ENCODE data around the gene TMEM179. TPM values are rescaled to one million over a fixed set of nuclear protein-coding genes. Genes with fewer than 3 reads are reported as not detected.

TMEM179 gene
- polyA plus RNA-seq, 1 donor (not counting 4 experiments of a cell fraction or from before 2014, with no cell fraction given) = not detected

- Histone ChIP-seq H4K20me1 (ENCODE audit: control insufficient read depth, extremely low read depth, insufficient read depth, low read length) (no peaks in the 10 kb centered on the region), H3K79me2 (ENCODE audit: control insufficient read depth, insufficient read depth, low read length) (no peaks in the 10 kb centered on the region), H2AFZ (ENCODE audit: control insufficient read depth, low read length) (no peak overlapping the region), H3K4me3 (ENCODE audit: control insufficient read depth in 2 of 3, extremely low read depth in 1 of 3, insufficient read depth in 2 of 3, low read depth in 1 of 3, low read length in 3 of 3) (no peak overlapping the region), H3K4me1 (ENCODE audit: control insufficient read depth, extremely low read depth, insufficient read depth, low read length) (no peaks in the 10 kb centered on the region), H3K27ac (ENCODE audit: control insufficient read depth, insufficient read depth, low read length) (no peak overlapping the region), H3K36me3 (ENCODE audit: control insufficient read depth in 2 of 2, extremely low read depth in 1 of 2, insufficient read depth in 2 of 2, low read length in 2 of 2) (no peaks in the 10 kb centered on the region), H3K27me3 (ENCODE audit: control insufficient read depth, extremely low read depth, insufficient read depth, low read length) (peaks cover 44% of the 10 kb centered on the region), H3K9me1 (ENCODE audit: control insufficient read depth, extremely low read depth, insufficient read depth, low read length) (no peaks in the 10 kb centered on the region), H3K9ac (ENCODE audit: control insufficient read depth, extremely low read depth, insufficient read depth, low read length) (no peak overlapping the region), H3K9me3 (ENCODE audit: control insufficient read depth, low read depth, low read length) (no peaks in the 10 kb centered on the region), H3K4me2 (ENCODE audit: control insufficient read depth, extremely low read depth, insufficient read depth, low read depth, low read length) (no peak overlapping the region)
- DNase-seq (ENCODE audit: low read depth, low spot score) (no peak), FAIRE-seq (no peak)
- dilution Hi-C loops (cut with MboI; ENCODE audit: extremely low pct_ligation_motif_present, low sequenced_read_pairs) = no loop called here
- no peak for TF ChIP-seq EZH2 (IDR thresholded peaks at IDR 0.05; ENCODE audit: low read length)
- TF ChIP-seq, protein P1, sequence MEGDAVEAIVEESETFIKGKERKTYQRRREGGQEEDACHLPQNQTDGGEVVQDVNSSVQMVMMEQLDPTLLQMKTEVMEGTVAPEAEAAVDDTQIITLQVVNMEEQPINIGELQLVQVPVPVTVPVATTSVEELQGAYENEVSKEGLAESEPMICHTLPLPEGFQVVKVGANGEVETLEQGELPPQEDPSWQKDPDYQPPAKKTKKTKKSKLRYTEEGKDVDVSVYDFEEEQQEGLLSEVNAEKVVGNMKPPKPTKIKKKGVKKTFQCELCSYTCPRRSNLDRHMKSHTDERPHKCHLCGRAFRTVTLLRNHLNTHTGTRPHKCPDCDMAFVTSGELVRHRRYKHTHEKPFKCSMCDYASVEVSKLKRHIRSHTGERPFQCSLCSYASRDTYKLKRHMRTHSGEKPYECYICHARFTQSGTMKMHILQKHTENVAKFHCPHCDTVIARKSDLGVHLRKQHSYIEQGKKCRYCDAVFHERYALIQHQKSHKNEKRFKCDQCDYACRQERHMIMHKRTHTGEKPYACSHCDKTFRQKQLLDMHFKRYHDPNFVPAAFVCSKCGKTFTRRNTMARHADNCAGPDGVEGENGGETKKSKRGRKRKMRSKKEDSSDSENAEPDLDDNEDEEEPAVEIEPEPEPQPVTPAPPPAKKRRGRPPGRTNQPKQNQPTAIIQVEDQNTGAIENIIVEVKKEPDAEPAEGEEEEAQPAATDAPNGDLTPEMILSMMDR (optimal IDR thresholded peaks at IDR 0.05 in 1 of 3, IDR thresholded peaks at IDR 0.05 in 1 of 3, conservative IDR thresholded peaks at IDR 0.05 in 1 of 3; ENCODE audit: extremely low read depth in 1 of 3, insufficient read depth in 2 of 3, low read length in 3 of 3) = no peak
These were observed 26.7 kb downstream of the TMEM179 start for GRCh38 chr14:104577847-104578301.

DNA sequence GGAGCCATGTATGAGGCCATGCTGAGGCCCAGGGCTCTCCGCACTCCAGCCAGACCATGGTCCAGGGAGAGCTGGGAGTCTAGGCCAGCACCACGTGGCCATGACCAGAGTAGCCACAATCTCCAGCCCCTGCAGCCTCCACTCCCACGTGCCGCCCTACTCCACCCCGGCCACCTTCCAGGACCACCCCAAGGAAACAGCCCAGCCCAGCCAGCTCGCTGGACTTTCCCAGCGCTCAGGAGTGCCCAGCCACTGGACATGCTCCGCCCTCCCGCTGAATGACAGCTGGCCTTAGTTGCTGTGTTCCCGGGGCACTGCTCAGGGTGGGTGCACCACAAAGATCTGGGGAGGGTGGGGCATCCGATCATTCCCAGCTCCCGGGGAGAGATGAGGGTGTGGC is 27.1 kb downstream of the TMEM179 start:
- FAIRE-seq (no peak), DNase-seq (ENCODE audit: low read depth, low spot score) (no peak)
- Histone ChIP-seq H3K9me3 (ENCODE audit: control insufficient read depth, low read depth, low read length) (no peaks in the 10 kb centered on the region), H3K36me3 (ENCODE audit: control insufficient read depth in 2 of 2, extremely low read depth in 1 of 2, insufficient read depth in 2 of 2, low read length in 2 of 2) (no peaks in the 10 kb centered on the region), H3K27me3 (ENCODE audit: control insufficient read depth, extremely low read depth, insufficient read depth, low read length) (peaks cover 39% of the 10 kb centered on the region), H3K79me2 (ENCODE audit: control insufficient read depth, insufficient read depth, low read length) (no peaks in the 10 kb centered on the region), H3K27ac (ENCODE audit: control insufficient read depth, insufficient read depth, low read length) (no peak overlapping the region), H2AFZ (ENCODE audit: control insufficient read depth, low read length) (no peak overlapping the region), H3K9ac (ENCODE audit: control insufficient read depth, extremely low read depth, insufficient read depth, low read length) (no peak overlapping the region), H3K4me3 (ENCODE audit: control insufficient read depth in 2 of 3, extremely low read depth in 1 of 3, insufficient read depth in 2 of 3, low read depth in 1 of 3, low read length in 3 of 3) (no peak overlapping the region), H4K20me1 (ENCODE audit: control insufficient read depth, extremely low read depth, insufficient read depth, low read length) (no peaks in the 10 kb centered on the region), H3K4me1 (ENCODE audit: control insufficient read depth, extremely low read depth, insufficient read depth, low read length) (no peaks in the 10 kb centered on the region), H3K4me2 (ENCODE audit: control insufficient read depth, extremely low read depth, insufficient read depth, low read depth, low read length) (no peak overlapping the region), H3K9me1 (ENCODE audit: control insufficient read depth, extremely low read depth, insufficient read depth, low read length) (no peaks in the 10 kb centered on the region)
- TF ChIP-seq, protein P1 (optimal IDR thresholded peaks at IDR 0.05 in 1 of 3, IDR thresholded peaks at IDR 0.05 in 1 of 3, conservative IDR thresholded peaks at IDR 0.05 in 1 of 3; ENCODE audit: extremely low read depth in 1 of 3, insufficient read depth in 2 of 3, low read length in 3 of 3) = no peak
- no peak for TF ChIP-seq EZH2 (IDR thresholded peaks at IDR 0.05; ENCODE audit: low read length)
- dilution Hi-C loops (cut with MboI; ENCODE audit: extremely low pct_ligation_motif_present, low sequenced_read_pairs) = no loop called here
